Activated CD4-positive, alpha-beta T cell treated with anti-CD3 and anti-CD28 coated beads, Interleukin-2, amount 10 ng/mL, durations not matched to agents 24 days and 14 days (primary cell): ENCODE data around the gene DDX10. TPM values are rescaled to one million over a fixed set of nuclear protein-coding genes. Genes with fewer than 3 reads are reported as not detected.

Experiments
- DNase-seq: peaks from one replicate; pipeline ENCODE4 v3.0.0; 2022
- H3K27ac Mint-ChIP-seq: one replicate; pipeline ENCODE4 v1.8.0; 2022; ENCODE audit warnings: mild to moderate bottlenecking, mixed read lengths
- H3K27me3 Mint-ChIP-seq: one replicate; pipeline ENCODE4 v1.8.0; 2022; ENCODE audit warnings: mixed read lengths
- H3K36me3 Mint-ChIP-seq: one replicate; pipeline ENCODE4 v1.8.0; 2022; ENCODE audit warnings: low read depth, mild to moderate bottlenecking, mixed read lengths
- H3K4me1 Mint-ChIP-seq: one replicate; pipeline ENCODE4 v1.8.0; 2021; ENCODE audit warnings: mixed read lengths
- H3K4me3 Mint-ChIP-seq: one replicate; pipeline ENCODE4 v1.8.0; 2022; ENCODE audit warnings: mild to moderate bottlenecking, moderate library complexity, mixed read lengths
- H3K9me3 Mint-ChIP-seq: one replicate; pipeline ENCODE4 v1.8.0; 2021; ENCODE audit warnings: mixed read lengths
- intact Hi-C: fragments of 100-400 bp; cut with micrococcal nuclease; formaldehyde crosslinking; loops from one replicate; pipeline ENCODE4 v1.15.1; 2023
- total RNA-seq: library from RNA; stranded (reverse); gene quantifications from 2 replicates; pipeline ENCODE4 v1.2.3, GENCODE V29; 2022

The DDX10 gene
- total RNA-seq, 1 donor from 2014 or later = 71.6 TPM

DNA sequence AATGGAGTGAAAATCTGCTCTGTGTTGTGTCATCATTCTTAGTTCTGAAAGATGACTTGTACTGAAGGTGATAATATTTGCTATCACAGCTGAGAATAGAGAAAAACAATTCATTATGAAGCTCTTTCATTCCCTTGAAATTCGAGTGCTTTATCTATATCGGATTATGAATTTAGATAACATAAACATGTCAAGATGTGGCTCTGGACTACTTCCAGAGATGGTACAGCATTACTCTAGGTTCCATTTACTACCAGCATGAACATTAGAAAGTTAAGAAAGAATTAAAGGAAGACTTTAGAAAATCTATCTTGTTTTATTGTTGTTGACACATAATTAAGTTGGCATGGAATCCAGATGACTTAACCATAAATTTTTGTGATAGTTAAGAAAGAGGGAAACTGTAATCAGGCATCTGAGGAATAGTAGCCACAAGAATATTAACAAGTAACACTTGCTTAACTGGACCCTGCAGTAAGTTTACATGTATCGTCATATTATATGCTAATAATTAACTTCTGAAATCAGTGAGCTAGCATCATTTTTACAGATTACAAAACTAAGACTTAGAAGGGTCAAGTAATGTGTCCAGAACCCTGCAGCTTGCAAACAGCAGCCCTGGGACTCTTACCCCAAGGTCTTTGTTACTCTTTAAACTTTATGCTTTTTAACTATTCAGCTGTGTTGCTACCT is 182.6 kb downstream of the DDX10 start:
- DNase-seq = no peak
- H3K9me3 Mint-ChIP-seq = no peaks in the 10 kb centered on the region
- peaks cover 6% of the 10 kb centered on the region for H3K4me1 Mint-ChIP-seq
- no peaks in the 10 kb centered on the region for H3K27me3 Mint-ChIP-seq
- H3K36me3 Mint-ChIP-seq = peaks cover 19% of the 10 kb centered on the region
- no peak overlapping the region for H3K27ac Mint-ChIP-seq
- intact Hi-C loops = no loop called here
- H3K4me3 Mint-ChIP-seq = no peak overlapping the region

DNA sequence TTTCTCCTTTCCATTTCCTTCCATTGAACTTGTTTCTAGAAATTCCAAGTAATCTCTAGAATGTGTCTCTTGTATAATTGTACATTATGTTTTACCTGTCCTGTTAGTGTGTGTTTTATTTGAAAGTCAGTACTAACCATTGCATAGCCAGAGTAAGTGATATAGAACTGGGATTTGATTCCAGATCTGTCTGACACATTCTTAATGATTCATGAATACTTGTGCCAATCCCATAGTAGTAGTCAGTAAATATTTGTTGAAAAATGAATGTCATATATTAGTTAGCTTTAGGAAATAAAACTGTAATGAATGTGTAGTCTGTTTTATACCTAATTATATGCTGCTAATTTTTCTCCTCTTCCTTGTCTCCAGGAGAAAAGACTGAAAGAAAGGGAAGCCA is 186.9 kb downstream of the DDX10 start:
- no peak overlapping the region for H3K27ac Mint-ChIP-seq
- H3K4me1 Mint-ChIP-seq = peaks cover 31% of the 10 kb centered on the region
- no peaks in the 10 kb centered on the region for H3K9me3 Mint-ChIP-seq
- intact Hi-C loops = no loop called here
- H3K4me3 Mint-ChIP-seq = no peak overlapping the region
- peaks cover 11% of the 10 kb centered on the region for H3K36me3 Mint-ChIP-seq
- no peak for DNase-seq
- no peaks in the 10 kb centered on the region for H3K27me3 Mint-ChIP-seq

DNA sequence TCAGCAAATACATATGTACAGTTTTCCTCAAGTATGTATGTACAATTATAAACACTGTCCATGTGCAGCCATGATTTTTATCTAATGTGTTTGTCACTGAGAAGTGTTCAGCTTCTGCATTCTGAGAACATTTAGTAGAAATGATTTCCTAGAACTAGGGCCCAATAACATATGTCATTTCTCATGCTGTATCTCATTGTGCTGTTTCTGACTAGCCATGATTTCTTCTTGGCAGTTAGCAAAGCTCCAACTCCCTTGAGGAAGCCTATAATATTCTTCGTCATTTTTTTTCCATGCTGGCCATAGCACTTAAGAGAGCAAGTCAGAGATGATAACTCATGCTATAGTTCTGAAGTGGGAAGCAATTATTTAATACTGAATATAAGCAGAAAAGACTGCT is 187.8 kb downstream of the DDX10 start:
- Mint-ChIP-seq H3K27ac (no peak overlapping the region), H3K4me1 (peaks cover 31% of the 10 kb centered on the region), H3K4me3 (no peak overlapping the region), H3K27me3 (no peaks in the 10 kb centered on the region), H3K36me3 (peaks cover 8% of the 10 kb centered on the region), H3K9me3 (no peaks in the 10 kb centered on the region)
- no peak for DNase-seq
- intact Hi-C loops = no loop called here

DNA sequence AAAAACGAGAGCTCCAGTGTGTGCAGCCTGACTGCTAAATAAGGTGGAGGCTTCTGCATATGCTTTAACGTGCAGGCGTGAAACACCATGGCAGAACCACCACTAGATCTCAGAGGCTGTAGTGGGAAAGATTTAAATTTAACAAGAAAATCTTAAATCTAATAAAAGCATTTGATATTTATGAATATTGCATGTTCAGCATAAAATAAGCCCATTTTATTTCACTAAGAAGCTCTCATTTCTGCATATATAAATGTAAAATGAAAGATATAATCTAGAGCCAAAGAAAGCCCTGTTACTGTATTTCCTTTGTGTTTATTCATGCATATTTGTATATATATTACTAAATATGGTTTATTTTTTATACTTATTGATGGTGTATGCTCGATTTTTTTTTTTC is 188.3 kb downstream of the DDX10 start:
- Mint-ChIP-seq H3K27me3 (no peaks in the 10 kb centered on the region), H3K27ac (no peak overlapping the region), H3K4me3 (no peak overlapping the region), H3K36me3 (peaks cover 10% of the 10 kb centered on the region), H3K9me3 (no peaks in the 10 kb centered on the region), H3K4me1 (peaks cover 31% of the 10 kb centered on the region)
- intact Hi-C loops = no loop called here
- DNase-seq = no peak

DNA sequence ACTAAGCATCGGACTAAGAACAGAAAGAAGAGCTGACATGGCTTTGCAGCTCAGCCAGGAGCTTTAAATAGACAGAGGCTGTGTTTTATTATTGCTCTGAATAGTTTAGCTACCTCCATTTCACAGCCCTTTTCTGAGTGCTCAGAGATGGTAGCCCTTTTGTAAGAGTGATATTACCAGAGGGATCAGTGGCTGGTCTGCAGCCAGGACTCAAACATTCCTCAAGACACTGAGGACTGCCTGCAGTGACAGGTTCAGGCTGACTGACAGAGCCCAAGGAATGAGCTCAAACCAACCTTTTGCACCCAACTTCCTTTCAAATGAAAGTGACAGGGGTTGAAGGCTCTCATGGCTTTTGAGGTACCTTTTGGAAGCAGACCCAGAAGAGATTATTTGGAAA is 189.0 kb downstream of the DDX10 start:
- Mint-ChIP-seq H3K36me3 (peaks cover 7% of the 10 kb centered on the region), H3K27me3 (no peaks in the 10 kb centered on the region), H3K9me3 (no peaks in the 10 kb centered on the region), H3K4me3 (peak overlapping the region; percentile 85), H3K27ac (peak overlapping the region; percentile 83), H3K4me1 (peaks cover 28% of the 10 kb centered on the region)
- peak; percentile 71 for DNase-seq
- intact Hi-C loops = no loop called here

DNA sequence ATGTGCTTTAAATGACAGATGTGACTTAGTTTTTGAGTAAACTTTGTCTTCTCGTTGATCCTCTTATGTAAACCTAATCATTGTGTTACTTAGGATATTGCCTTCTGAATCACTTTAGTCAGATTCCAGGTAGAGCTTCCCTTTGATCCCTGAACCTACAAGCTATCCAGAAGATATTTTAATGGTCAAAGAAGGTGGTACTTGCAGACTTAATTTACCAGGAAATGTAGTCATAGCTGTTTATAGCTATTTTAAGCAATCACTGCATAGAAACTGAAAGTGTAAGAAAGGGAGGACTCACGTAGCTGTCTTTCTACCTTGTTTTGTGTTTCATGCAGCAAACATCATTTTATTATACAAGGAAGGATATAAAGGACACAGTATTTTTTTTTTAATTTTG is 189.5 kb downstream of the DDX10 start:
- peaks cover 28% of the 10 kb centered on the region for H3K4me1 Mint-ChIP-seq
- H3K36me3 Mint-ChIP-seq = peaks cover 7% of the 10 kb centered on the region
- intact Hi-C loops = no loop called here
- DNase-seq = peak; percentile 56
- peak overlapping the region; percentile 85 for H3K4me3 Mint-ChIP-seq
- no peaks in the 10 kb centered on the region for H3K9me3 Mint-ChIP-seq
- H3K27ac Mint-ChIP-seq = peak overlapping the region; percentile 83
- H3K27me3 Mint-ChIP-seq = no peaks in the 10 kb centered on the region

DNA sequence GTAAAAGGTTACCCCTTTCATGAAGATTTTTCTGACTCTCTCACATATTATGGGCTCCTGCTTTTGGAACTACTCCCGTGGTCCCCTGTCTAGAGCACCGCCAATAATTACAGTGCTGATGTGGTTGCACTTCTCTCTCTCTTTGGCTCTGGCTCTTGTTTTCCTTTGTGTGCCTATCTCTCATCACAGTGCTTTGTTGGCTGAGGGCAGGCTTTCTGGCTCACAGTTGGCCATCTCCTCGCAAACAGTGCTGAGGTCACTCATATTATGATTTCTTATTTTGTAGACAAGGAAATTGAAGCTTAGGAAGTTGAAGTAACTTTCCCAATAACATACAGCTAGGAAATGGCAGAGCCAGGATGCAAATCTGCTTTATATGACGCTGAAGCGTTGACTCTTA is 192.5 kb downstream of the DDX10 start:
- H3K4me3 Mint-ChIP-seq = no peak overlapping the region
- no peaks in the 10 kb centered on the region for H3K9me3 Mint-ChIP-seq
- H3K27ac Mint-ChIP-seq = no peak overlapping the region
- H3K4me1 Mint-ChIP-seq = peaks cover 28% of the 10 kb centered on the region
- intact Hi-C loops = no loop called here
- H3K36me3 Mint-ChIP-seq = peaks cover 3% of the 10 kb centered on the region
- H3K27me3 Mint-ChIP-seq = no peaks in the 10 kb centered on the region
- no peak for DNase-seq

DNA sequence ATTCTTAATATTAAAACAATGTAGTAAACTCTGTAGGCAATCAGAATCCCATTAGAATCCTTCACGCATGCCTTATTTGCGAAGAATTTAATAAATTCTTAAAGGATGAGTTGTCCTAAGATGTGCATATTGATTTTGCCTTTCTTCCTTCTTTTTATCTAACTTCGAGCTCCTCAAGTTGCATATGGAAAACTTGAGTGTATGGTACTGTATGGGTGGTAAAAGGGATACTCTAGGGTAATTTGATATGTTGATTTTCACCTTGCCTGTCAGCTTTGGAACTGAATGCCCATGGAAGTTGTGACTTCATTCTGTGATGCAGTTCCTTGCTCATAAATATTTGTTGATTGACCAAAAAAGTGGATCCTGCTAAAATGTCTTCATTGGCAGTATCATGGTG is 193.8 kb downstream of the DDX10 start:
- intact Hi-C loops = no loop called here
- DNase-seq = no peak
- H3K36me3 Mint-ChIP-seq = peaks cover 3% of the 10 kb centered on the region
- no peak overlapping the region for H3K4me3 Mint-ChIP-seq
- no peaks in the 10 kb centered on the region for H3K27me3 Mint-ChIP-seq
- peaks cover 24% of the 10 kb centered on the region for H3K4me1 Mint-ChIP-seq
- no peaks in the 10 kb centered on the region for H3K9me3 Mint-ChIP-seq
- H3K27ac Mint-ChIP-seq = no peak overlapping the region

DNA sequence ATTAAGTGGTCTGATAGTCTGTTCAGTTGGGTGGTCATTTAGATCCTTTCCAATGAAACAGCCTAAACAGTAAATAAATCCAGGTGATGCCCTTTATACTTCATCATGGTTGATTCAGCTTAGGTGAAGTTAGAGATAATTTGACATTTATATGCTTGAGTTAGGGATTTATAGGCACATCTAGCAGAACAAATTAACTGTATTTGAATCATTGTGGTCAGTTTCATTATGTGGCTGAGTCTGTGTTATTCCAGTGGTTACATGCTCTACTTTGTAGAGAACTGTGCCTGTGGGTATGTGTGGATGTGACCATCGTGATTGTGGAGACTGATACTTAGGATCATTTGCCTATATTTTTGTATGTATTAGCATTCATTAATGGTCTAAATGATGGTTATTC is 194.6 kb downstream of the DDX10 start:
- no peak for DNase-seq
- intact Hi-C loops = no loop called here
- peaks cover 17% of the 10 kb centered on the region for H3K4me1 Mint-ChIP-seq
- H3K4me3 Mint-ChIP-seq = no peak overlapping the region
- H3K36me3 Mint-ChIP-seq = peaks cover 3% of the 10 kb centered on the region
- no peaks in the 10 kb centered on the region for H3K27me3 Mint-ChIP-seq
- no peaks in the 10 kb centered on the region for H3K9me3 Mint-ChIP-seq
- no peak overlapping the region for H3K27ac Mint-ChIP-seq

DNA sequence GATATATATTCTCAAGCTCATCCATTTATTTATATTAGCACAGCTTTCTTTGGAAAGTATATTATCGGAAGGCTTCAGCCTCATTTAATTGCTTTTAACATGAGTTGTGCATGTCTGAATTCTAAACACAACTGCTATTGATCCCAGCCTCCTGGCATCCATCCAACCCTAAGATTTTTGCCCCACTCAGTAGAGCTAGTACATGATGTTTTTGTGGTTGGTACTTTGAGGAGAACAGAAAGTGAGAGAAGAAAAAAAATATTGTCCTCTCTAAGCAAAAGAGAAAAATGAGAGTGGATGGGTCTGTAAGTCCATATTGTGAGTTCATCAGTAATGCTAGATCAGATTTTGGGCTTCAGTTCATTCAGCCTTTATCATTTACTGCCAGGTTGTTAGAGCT is 198.7 kb downstream of the DDX10 start:
- Mint-ChIP-seq H3K36me3 (peaks cover 3% of the 10 kb centered on the region), H3K4me3 (no peak overlapping the region), H3K9me3 (no peaks in the 10 kb centered on the region), H3K4me1 (peaks cover 6% of the 10 kb centered on the region), H3K27me3 (no peaks in the 10 kb centered on the region), H3K27ac (no peak overlapping the region)
- intact Hi-C loops = no loop called here
- DNase-seq = no peak

DNA sequence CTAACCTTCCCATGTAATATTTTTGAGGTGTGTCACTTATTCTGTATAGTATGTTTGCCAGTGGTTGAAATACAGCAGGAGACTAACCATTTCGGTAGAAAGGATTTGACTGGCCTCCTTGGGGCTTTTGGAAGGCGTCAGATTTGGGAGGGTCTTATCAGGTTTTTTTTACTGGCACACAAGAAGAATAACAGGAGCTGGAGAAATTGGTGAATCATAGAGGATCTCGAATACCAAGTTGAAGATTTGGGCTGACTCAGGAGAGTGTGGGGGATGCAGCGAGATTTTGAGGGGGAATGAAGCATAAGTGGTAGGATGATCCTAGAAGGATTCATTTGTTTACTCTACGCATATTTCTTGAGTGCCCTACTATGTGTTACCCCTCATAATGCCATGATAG is 200.5 kb downstream of the DDX10 start:
- H3K4me3 Mint-ChIP-seq = no peak overlapping the region
- H3K27ac Mint-ChIP-seq = no peak overlapping the region
- peaks cover 7% of the 10 kb centered on the region for H3K4me1 Mint-ChIP-seq
- H3K36me3 Mint-ChIP-seq = peaks cover 3% of the 10 kb centered on the region
- no peaks in the 10 kb centered on the region for H3K9me3 Mint-ChIP-seq
- DNase-seq = no peak
- H3K27me3 Mint-ChIP-seq = no peaks in the 10 kb centered on the region
- intact Hi-C loops = no loop called here

DNA sequence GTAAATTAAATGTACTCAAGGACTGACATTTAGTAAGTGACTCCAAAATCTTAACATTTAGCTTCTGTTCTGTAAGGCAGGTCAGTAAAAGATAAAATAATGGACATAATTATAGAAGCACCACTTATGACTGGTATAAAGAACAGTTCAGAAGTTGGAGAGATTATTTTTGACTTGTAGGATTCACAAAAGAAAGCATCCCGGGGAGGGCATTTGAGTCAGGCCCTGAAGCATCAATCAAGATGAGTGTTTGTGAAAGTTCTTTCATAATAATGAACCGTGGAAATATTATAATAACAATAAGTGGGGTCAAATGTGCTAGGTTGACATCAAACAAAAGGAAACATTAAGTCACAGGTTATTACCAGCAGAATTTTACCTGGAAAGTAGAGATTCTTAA is 201.9 kb downstream of the DDX10 start:
- no peaks in the 10 kb centered on the region for H3K9me3 Mint-ChIP-seq
- DNase-seq = no peak
- H3K27ac Mint-ChIP-seq = no peak overlapping the region
- no peaks in the 10 kb centered on the region for H3K27me3 Mint-ChIP-seq
- H3K36me3 Mint-ChIP-seq = peaks cover 3% of the 10 kb centered on the region
- intact Hi-C loops = no loop called here
- H3K4me1 Mint-ChIP-seq = peaks cover 8% of the 10 kb centered on the region
- H3K4me3 Mint-ChIP-seq = no peak overlapping the region

DNA sequence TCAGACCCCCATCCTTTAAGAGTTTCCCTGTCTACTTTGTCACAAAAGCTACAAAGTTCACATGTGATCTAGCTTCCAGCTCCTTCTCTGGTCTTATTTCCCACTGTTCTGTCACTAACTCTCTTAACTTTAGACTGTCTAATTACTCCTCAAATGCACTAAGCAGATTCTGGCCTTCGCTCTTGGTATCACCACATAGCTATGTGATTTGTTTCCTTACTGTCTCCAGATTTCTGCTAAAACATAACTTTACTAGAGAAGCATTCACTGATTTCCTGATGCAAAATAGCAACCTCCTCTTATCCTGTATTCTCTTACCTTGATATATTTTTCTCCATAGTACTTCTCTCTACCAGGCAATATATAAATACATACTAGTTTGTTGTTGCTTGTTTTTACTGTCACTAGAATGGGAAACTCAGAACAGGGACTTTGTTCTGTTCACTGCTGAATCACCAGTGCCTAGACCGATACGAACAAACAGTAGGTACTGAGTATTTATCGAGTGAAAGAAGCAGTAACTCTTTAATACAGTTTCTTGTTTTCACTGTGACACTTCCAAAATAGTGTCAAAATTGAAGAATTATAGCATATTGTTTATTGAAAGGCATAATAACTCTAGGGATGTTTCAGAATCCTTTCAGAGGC is 205.6 kb downstream of the DDX10 start:
- intact Hi-C loops = loop anchor here (2.0 kb wide), 1 partner anchor 172 kb away; no protein-coding TSS in a partner anchor
- Mint-ChIP-seq H3K27me3 (no peaks in the 10 kb centered on the region), H3K4me3 (no peak overlapping the region), H3K27ac (no peak overlapping the region), H3K4me1 (peaks cover 10% of the 10 kb centered on the region), H3K9me3 (no peaks in the 10 kb centered on the region), H3K36me3 (peaks cover 3% of the 10 kb centered on the region)
- DNase-seq = no peak

DNA sequence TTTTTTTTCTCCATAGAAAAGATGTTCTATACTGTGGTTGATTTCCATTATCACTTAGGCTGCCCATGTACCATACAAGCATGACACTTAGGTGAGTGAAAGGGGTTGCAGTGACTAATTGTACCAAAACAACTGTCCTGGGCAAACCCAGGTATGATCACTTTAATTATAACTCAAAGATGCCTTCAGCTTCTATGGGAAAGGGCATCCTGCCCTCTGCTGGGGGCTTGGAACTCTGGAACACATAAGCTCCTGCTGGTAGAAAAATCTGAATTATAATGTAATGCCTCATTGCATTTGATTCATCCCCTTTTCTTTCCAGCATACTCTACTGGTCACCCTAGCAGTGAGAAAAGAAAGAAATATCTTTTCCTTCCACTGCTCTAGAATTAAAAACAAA is 206.3 kb downstream of the DDX10 start:
- no peaks in the 10 kb centered on the region for H3K9me3 Mint-ChIP-seq
- peaks cover 3% of the 10 kb centered on the region for H3K36me3 Mint-ChIP-seq
- intact Hi-C loops = loop anchor here (2.0 kb wide), 1 partner anchor 172 kb away; no protein-coding TSS in a partner anchor
- peaks cover 12% of the 10 kb centered on the region for H3K4me1 Mint-ChIP-seq
- H3K27ac Mint-ChIP-seq = no peak overlapping the region
- no peak overlapping the region for H3K4me3 Mint-ChIP-seq
- no peaks in the 10 kb centered on the region for H3K27me3 Mint-ChIP-seq
- DNase-seq = peak; percentile 77
